Measurements from ENCODE around the gene PDXP.
"Not testable (repeated sequence)": the region's sequence is repeated elsewhere in the genome, so short reads cannot be mapped to it uniquely, and the experiment has no call there.

The PDXP gene

GRCh38 chr22:37675930-37676735 is 17.6 kb downstream of the PDXP start:
- no peak for DNase-seq

- no peak for DNase-seq
Observed at GRCh38 chr22:37676736-37677492, 18.4 kb downstream of the PDXP start.

- DNase-seq: no peak
Observed at GRCh38 chr22:37677493-37677974, 19.0 kb downstream of the PDXP start.

GRCh38 chr22:37678372-37678771 is 19.8 kb downstream of the PDXP start:
- DNase-seq: no peak

GRCh38 chr22:37679670-37680069 is 21.1 kb downstream of the PDXP start:
- DNase-seq: no peak

GRCh38 chr22:37680191-37680851 is 21.8 kb downstream of the PDXP start:
- DNase-seq: no peak

GRCh38 chr22:37681001-37681424 is 22.5 kb downstream of the PDXP start:
- DNase-seq: no peak

GRCh38 chr22:37681556-37682049 is 23.1 kb downstream of the PDXP start:
- no peak for DNase-seq

- DNase-seq: no peak
Observed at GRCh38 chr22:37684803-37685615, 26.5 kb downstream of the PDXP start.

- peak; percentile 56 for DNase-seq
Observed at GRCh38 chr22:37686002-37686982, 27.8 kb downstream of the PDXP start, which contains the start of gene NOL12. Gene NOL12 (plus strand): TSS chr22:37686343. CDS start chr22:37686393, 50 bp downstream.

- no peak for DNase-seq
Observed at GRCh38 chr22:37690407-37690806, 31.9 kb downstream of the PDXP start.

GRCh38 chr22:37690901-37691504 is 32.5 kb downstream of the PDXP start:
- DNase-seq: no peak

GRCh38 chr22:37692627-37693285 is 34.2 kb downstream of the PDXP start:
- DNase-seq: no peak

GRCh38 chr22:37694131-37694530 is 35.6 kb downstream of the PDXP start:
- DNase-seq: not testable (repeated sequence)

- DNase-seq: not testable (repeated sequence)
Observed at GRCh38 chr22:37696260-37696656, 37.7 kb downstream of the PDXP start.

GRCh38 chr22:37696657-37697537 is 38.4 kb downstream of the PDXP start, which contains the start of gene TRIOBP:
Gene TRIOBP (plus strand): TSS chr22:37697048. CDS start chr22:37701366, 4,318 bp downstream.
- peak; percentile 94 for DNase-seq

- no peak for DNase-seq
Observed at GRCh38 chr22:37697538-37697835, 39.0 kb downstream of the PDXP start.

GRCh38 chr22:37701141-37701786 is 42.7 kb downstream of the PDXP start:
- DNase-seq: no peak

Measured in NCI-H524 treated with DMSO at 0.1 percent for 48 hours (cell line).